GM18511 (cell line): ENCODE results near the gene JCHAIN.
"Not testable (repeated sequence)": the region's sequence is repeated elsewhere in the genome, so short reads cannot be mapped to it uniquely, and the experiment has no call there.

ENCODE experiments used
- ATAC-seq: cut with Tn5 transposase; IDR thresholded peaks from one replicate; pipeline ENCODE4 v1.9.1; 2021; ENCODE audit warnings: mild to moderate bottlenecking, moderate library complexity; ENCODE audit not compliant: unreplicated experiment

The JCHAIN gene

GRCh38 chr4:70650741-70651140, 15.6 kb downstream of the JCHAIN start:
- not testable (repeated sequence) for ATAC-seq

DNA sequence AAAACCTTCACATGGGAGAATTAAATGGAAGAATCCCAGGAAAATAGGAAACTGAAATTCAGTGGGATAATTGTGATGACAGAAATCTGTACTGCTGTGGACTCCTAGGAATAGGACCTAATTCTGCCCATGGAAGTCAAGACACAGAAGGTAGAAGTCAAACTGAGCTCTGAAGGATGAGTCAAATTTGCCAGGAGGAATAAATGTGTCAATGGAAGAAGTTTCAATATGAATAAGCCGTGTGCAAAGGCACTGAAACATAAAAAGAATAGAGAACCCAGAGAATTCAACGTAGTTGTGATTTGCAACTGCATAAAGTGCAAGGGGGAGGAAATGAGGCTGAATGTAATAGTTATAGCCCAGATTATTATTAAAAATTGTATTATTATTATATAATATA, 26.1 kb downstream of the JCHAIN start:
- no peak for ATAC-seq

- ATAC-seq, result peak; percentile 82
These were observed 28.9 kb downstream of the JCHAIN start for GRCh38 chr4:70637239-70637913.

DNA sequence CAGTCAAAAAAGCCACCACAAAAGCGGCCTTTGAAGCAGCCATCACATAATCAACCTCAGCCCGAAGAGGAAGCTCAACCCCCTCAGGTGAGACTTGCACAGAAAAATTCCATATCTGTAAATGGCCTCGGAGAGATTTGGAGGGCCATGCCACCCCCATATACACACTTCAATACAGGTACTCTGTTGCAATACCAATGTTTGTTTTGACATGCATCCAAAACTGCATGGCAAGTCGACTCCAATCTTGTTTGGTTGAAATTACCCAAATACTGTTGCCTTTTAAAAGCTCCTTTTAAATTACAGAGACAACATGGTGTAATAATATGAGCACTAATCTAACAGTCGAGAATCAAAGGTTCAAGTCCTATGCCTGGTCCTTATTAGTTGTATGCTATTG, 31.8 kb downstream of the JCHAIN start:
- no peak for ATAC-seq

- no peak for ATAC-seq
These were observed 34.3 kb downstream of the JCHAIN start for GRCh38 chr4:70632028-70632427.

DNA sequence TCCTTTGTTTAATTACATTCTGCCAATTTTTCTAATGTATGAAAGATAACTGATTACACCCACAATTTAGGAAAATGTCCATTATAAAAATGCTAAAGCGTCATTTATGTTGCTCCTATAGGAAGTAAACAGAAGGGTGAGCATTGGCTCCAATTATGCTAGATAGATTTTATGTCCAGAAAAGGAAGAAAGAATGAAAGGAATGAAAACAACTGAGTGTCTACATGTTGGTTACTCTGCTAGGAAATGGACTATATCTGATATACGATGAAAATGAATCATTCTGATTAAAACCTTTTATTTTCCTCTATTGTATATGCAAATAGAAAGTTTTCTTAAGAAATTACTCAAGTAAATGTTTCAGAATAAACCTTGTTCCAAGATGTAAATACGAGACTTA, 36.1 kb downstream of the JCHAIN start:
- ATAC-seq, result no peak

DNA sequence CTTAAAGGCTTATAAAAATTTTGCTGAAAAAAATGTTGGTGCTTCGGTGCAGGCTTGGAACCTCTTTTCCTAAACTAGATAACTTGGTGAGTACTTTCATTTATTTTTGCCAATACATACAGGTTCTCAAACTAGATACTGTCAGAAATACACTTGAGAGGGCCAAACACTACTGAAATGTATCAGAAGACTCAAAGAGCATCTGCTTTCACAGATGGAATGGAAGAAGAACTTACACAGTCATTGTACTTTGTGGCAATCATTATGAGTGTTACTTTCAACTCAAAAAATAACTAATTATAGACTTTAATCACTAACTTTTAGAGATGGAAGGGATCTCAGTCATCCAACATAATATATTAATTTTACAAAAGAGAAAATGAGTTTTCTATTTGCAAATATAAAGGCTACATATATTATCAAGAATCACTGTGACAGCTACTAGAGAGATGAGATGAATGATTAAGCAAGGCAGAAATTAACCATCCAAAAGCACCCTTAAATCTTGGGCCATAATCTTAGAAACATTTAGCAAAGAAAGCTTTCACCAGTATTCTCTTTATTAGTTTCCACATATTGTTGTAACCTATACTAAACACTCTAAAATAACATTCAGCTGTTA, 36.7 kb downstream of the JCHAIN start:
- peak; percentile 75 for ATAC-seq

GRCh38 chr4:70628444-70628843, 37.9 kb downstream of the JCHAIN start, which contains the start of gene ENAM:
TSS of gene ENAM (plus strand) at chr4:70628744. CDS start at chr4:70629501, 757 bp downstream.
- ATAC-seq, result no peak

DNA sequence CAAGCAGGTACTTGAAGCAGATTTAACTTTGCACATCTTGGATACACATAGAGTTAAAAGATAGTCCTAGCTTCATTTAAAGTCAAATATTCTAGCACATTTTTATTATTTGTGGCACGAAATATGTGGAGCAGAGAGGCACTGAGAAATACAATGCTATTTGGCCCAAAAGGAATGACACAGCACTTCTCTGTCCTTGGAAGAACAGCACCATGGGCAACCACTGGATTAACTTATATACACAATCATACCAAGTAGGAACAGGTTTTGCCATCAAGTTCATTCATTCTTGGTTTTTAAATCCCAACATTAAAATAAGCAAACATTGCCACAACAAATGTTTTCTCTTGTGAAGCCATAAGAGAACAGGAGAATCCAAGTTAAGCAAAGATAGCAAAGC, 38.7 kb downstream of the JCHAIN start:
- ATAC-seq, result no peak

GRCh38 chr4:70624226-70624793, 42.0 kb downstream of the JCHAIN start:
- ATAC-seq, result no peak

- ATAC-seq, result no peak
These were observed 43.0 kb downstream of the JCHAIN start for GRCh38 chr4:70623323-70623722.

DNA sequence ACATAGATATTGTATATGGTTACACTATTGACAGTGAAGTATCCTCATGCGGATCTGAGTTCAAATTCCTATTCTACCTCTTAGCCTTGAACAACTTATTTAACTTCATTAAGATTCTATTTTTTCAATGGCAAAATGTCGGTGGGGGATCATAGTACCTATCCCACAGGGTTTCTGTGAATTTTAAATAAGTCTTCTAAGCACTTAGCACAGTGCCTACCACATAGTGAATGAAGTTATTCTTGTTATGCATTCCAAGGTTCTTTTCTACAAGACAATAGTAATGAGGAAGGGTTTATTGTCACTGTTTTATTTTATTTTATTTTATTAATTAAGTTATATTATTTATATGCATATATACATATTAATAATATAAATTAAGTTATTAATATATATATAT, 46.5 kb downstream of the JCHAIN start:
- no peak for ATAC-seq

GRCh38 chr4:70619288-70619687, 47.0 kb downstream of the JCHAIN start:
- no peak for ATAC-seq

GRCh38 chr4:70614184-70614555, 52.1 kb downstream of the JCHAIN start:
- ATAC-seq, result no peak

GRCh38 chr4:70613306-70614183, 52.8 kb downstream of the JCHAIN start:
- peak; percentile 72 for ATAC-seq

GRCh38 chr4:70608324-70608723, 58.0 kb downstream of the JCHAIN start:
- no peak for ATAC-seq

GRCh38 chr4:70607334-70607853, 58.9 kb downstream of the JCHAIN start:
- ATAC-seq, result no peak

DNA sequence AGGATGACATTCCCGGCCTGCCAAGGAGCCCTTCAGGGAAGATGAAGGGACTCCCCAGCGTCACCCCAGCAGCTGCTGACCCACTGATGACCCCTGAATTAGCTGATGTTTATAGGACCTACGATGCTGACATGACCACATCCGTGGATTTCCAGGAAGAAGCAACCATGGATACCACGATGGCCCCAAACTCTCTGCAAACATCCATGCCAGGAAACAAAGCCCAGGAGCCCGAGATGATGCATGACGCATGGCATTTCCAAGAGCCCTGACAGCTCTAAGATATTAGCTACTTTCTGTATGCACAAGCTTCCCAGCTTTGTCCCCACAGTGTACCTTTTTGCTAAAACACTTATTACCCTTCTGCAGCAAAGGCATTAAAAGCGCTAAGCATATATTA, 59.8 kb downstream of the JCHAIN start:
- ATAC-seq, result no peak
